HCT116 (cell line): ENCODE measurements around the gene TEDC2.

Experiments
- CTCF ChIP-seq, 3 experiments: fragments of 200-600 bp in 1 of 3; sonication (generic) in 1 of 3; IDR thresholded peaks in 2 of 3; conservative IDR thresholded peaks in 1 of 3; 2 replicates each; pipeline ENCODE4 v1.5.1; 2012 to 2017; ENCODE audit warnings: low read depth in 2 of 3, low read length in 2 of 3, antibody characterized with exemption in 1 of 3, borderline replicate concordance in 1 of 3, control low read depth in 1 of 3, mild to moderate bottlenecking in 1 of 3, mixed read lengths in 1 of 3, mixed run types in 1 of 3, moderate library complexity in 1 of 3; ENCODE audit not compliant: insufficient read depth in 1 of 3
- MAX ChIP-seq: IDR thresholded peaks from 2 replicates; pipeline ENCODE4 v1.6.1; 2012
- POLR2A ChIP-seq: IDR thresholded peaks from 2 replicates; pipeline ENCODE4 v1.7.0; 2011; ENCODE audit warnings: borderline replicate concordance; ENCODE audit not compliant: insufficient read depth, insufficient read length; ENCODE audit errors: extremely low read depth
- POLR2AphosphoS5 ChIP-seq: IDR thresholded peaks from 2 replicates; pipeline ENCODE4 v1.6.1; 2011; ENCODE audit warnings: mild to moderate bottlenecking, low read depth, low read length, moderate library complexity
- RAD21 ChIP-seq: IDR thresholded peaks from 2 replicates; pipeline ENCODE4 v1.6.1; 2012; ENCODE audit warnings: low read depth, mild to moderate bottlenecking
- SP1 ChIP-seq: IDR thresholded peaks from 2 replicates; pipeline ENCODE4 v1.6.1; 2012; ENCODE audit warnings: low read depth
- ZNF274 ChIP-seq: fragments of 200-500 bp; sonication (Bioruptor generic); IDR thresholded peaks from 2 replicates; pipeline ENCODE4 v1.6.1; 2014; ENCODE audit warnings: mild to moderate bottlenecking, low read depth, low read length, inconsistent platforms

GRCh38 chr16:2482708-2483534 lies 23.0 kb downstream of the TEDC2 start:
- TF ChIP-seq CTCF (IDR thresholded peaks at IDR 0.05 in 2 of 3, conservative IDR thresholded peaks at IDR 0.05 in 1 of 3; ENCODE audit: borderline replicate concordance in 1 of 3, insufficient read depth in 1 of 3, low read depth in 2 of 3, low read length in 2 of 3) (no peak), SP1 (no peak), POLR2A (no peak), POLR2AphosphoS5 (no peak), ZNF274 (no peak), RAD21 (no peak), MAX (no peak)
